ENCODE measurements around the gene FRMD3. TPM values are rescaled to one million over a fixed set of nuclear protein-coding genes. Genes with fewer than 3 reads are reported as not detected.

The FRMD3 gene
- total RNA-seq, result 10 to 100 TPM in 2 of 4 donors, 1 to 10 TPM in 2; 6.1 to 47.1 (median 11.5) TPM

GRCh38 chr9:83538172-83538889 lies at the start of gene FRMD3:
FRMD3 (minus strand) TSS chr9:83538401; CDS start chr9:83538231, 170 bp downstream.
- peak; percentile 81 for ATAC-seq (ENCODE audit: low FRiP score)
- TF ChIP-seq CTCF (IDR thresholded peaks at IDR 0.05), result peak in 1 of 3 donors; percentile 64
- DNase-seq (ENCODE audit: low spot score), result no peak

GRCh38 chr9:83584995-83585394 lies 46.8 kb upstream of the FRMD3 start:
- no peak for DNase-seq (ENCODE audit: low spot score)
- no peak for ATAC-seq (ENCODE audit: low FRiP score)
- no peak for TF ChIP-seq CTCF (IDR thresholded peaks at IDR 0.05)

- TF ChIP-seq CTCF (IDR thresholded peaks at IDR 0.05), result no peak
- ATAC-seq (ENCODE audit: low FRiP score) (no peak), DNase-seq (ENCODE audit: low spot score) (peak; percentile 50)
Observed at GRCh38 chr9:83583151-83584014, 45.2 kb upstream of the FRMD3 start.

- no peak for DNase-seq (ENCODE audit: low spot score)
- ATAC-seq (ENCODE audit: low FRiP score), result peak; percentile 82
- TF ChIP-seq CTCF (IDR thresholded peaks at IDR 0.05), result no peak
Observed at GRCh38 chr9:83582029-83582428, 43.8 kb upstream of the FRMD3 start.

- TF ChIP-seq CTCF (IDR thresholded peaks at IDR 0.05), result no peak
- ATAC-seq (ENCODE audit: low FRiP score) (no peak), DNase-seq (ENCODE audit: low spot score) (no peak)
Observed at GRCh38 chr9:83574482-83574881, 36.3 kb upstream of the FRMD3 start.

GRCh38 chr9:83572524-83572923 lies 34.3 kb upstream of the FRMD3 start:
- ATAC-seq (ENCODE audit: low FRiP score) (no peak), DNase-seq (ENCODE audit: low spot score) (no peak)
- no peak for TF ChIP-seq CTCF (IDR thresholded peaks at IDR 0.05)

Measured in omental fat pad (tissue), 4 donors.